NAMALWA (cell line): ENCODE data around the gene NUAK2.
"Not testable (repeated sequence)": the region's sequence is repeated elsewhere in the genome, so short reads cannot be mapped to it uniquely, and the experiment has no call there.

Source experiments
- DNase-seq: peaks from one replicate; pipeline ENCODE4 v3.0.0-alpha.2; 2015; ENCODE audit warnings: low spot score

NUAK2 gene

DNA sequence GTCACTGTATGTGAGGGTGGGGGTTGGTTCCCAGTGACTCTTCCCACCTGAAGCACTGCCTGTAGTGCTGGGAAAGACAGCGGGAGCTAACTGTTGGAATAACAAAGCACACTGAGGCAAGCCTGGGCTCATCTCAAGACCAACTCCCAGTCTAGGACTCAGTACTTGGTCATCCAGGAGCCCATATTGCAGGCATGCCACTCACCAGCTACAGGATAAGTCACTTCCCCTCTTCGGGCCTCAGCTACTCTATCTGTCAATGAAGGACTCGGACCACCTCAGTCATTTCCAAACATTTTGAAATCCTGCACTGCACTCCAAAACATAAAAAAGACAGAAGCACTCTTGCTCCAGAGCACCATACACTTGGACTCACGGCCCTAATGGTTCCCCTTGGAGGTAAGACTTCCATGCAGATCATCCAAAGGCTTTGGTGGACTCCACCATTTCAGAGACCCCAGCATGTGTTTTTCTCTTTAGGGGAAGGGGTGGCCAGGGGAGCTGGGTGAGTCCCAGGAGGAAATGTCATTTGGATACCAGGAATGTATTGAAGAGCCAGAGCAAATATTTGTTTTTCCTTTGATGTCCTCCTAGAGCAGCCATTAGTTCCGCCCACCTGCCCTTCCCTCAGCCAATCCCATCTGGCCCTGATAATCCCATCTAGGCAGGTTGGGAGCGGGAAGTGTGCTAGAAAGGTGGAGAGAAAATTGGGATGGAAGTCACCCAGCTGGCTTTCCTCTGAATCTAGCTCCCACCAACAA is 3.1 kb downstream of the NUAK2 start:
- no peak for DNase-seq

DNA sequence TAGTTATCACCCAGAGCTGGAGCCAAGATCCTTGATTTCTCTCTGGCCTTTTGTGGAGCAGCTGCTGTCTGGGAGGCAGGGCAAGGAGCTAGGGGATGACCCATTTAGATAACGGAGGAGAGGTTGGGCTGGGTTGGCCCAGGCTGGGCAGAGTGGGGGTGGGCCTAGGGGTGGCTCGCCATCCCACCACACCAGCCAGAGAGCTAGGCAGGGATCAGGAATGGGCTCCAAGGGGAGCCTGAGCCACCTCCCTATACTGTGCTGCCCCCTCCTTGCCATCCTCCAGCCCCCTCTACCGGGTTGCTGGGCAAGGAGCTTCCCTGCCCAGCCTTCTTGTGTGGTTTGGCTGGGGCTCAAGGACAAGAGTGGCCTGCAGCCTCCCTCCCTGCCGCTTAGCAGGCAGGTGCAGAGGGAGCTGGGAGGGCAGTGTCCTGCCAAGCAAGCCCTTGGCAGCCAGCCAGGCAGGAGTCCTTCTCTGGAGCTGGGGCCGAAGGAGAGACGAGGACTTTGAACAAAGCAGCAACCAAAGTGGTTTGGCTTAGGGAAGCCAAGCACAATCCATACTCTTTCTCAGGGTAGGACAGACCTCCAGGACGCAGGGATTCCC is 4.1 kb downstream of the NUAK2 start:
- no peak for DNase-seq

DNA sequence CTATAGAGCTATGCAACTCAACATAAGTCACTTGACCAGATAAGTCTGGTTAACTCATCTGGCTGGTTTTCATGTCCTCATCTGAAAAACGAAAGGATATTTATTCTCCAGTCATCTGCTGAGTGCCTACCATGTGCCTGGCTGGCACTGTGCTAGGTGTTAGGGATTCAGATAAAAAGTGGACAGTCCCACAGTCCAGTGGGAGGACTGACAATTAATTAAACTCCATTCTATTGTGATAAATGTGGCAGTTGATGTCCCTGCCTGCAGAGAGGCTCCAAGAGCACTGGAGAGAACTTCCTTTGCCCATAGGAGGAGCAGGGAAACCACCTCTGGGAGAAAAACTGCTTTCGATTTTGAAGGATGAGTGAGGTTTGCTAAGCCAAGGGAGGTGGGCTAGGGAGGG is 5.4 kb downstream of the NUAK2 start:
- no peak for DNase-seq

DNA sequence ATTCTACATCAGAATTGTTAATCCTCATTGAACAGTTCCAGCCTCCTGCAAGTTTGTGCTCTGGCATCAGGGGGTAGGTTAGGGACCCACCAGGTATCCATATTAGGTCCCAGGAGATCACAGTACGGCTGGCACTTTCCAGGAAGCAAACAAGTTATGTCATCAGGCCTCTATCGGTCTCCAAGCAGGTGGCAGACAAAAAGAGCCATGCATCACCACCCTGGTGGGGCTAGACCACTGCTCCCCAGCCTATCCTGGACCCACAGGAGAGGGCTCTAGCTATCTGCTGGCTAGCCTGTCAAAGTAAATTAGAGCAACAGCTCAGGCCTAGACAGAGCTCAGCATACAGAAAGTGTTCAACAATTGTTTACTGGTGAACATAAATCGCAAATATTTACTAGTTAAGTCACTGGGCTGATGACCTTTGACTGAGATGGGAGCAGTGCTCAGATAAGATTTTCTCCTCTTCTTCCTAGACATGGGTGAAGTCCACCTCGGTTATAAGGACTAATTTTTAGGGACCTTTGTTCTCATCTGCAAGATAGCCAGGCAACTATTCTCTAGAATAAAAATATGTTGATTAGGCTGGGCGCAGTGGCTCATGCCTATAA is 6.4 kb downstream of the NUAK2 start:
- DNase-seq, result peak; percentile 62

DNA sequence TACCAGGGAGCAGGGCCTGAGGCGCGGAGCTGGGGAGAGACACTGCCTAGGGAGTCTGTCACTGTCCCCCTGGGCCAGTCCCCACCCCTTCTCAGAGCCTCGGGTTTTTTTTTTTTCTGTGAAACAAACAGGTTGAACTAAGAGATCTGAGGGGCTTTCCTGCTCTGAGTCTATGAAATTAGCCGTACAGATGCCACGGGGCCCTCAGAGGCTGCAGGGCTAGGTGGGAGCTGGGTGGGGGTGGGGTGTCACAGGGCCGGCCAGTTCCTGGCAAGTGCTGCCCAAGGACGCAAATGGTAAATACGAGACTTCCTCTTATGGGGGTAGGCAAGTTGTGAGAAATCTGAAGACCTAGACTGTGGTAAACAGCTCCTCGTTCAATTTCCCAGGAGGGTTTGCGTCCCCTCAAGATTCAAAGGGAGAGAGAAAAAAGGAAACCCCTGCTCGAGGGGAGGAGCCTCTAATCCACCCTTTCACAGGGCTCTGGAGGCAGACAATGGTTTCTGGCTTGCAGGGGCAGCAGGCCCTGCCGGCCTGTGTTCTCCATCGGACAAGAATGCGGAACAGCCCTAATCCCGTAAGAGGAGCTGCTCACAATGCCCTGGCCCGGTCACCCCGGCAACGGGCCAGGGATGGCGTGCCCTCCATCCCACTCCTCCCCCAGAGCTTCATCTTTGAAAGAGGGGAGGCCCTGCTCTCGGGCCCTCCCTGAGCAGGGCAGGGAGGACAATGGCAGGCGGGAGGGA is 7.8 kb downstream of the NUAK2 start:
- peak; percentile 82 for DNase-seq

DNA sequence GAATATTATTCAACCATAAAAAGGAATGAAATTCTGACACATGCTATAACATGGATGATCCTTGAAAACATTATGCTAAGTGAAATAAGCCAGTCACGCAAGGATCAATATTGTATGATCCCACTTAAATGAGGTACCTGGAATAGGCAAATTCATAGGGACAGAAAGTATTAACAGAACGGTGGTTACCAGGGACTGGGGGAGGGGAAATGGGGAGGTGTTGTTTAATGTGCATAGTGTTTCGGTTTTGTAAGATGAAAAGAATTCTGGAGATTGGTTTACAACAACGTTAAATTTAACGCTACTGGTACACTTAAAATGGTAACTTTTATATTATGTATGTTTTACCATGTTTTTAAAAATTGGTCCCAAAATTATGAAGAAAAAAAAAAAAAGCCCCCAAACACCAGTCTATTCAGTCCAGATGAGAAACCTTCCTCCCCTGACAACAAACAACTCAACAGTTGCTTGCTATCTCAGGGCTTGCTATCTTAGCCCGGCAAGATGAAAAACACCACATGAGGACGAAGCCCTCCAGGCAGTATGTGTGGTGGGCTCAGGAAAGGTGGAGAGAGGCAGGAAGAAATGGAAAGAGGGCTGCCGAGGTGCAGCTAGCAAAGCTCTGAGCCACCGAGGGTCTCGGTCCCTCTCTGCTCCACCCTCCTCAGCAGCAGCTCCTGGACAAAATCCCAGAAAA is 8.5 kb downstream of the NUAK2 start:
- DNase-seq, result no peak

DNA sequence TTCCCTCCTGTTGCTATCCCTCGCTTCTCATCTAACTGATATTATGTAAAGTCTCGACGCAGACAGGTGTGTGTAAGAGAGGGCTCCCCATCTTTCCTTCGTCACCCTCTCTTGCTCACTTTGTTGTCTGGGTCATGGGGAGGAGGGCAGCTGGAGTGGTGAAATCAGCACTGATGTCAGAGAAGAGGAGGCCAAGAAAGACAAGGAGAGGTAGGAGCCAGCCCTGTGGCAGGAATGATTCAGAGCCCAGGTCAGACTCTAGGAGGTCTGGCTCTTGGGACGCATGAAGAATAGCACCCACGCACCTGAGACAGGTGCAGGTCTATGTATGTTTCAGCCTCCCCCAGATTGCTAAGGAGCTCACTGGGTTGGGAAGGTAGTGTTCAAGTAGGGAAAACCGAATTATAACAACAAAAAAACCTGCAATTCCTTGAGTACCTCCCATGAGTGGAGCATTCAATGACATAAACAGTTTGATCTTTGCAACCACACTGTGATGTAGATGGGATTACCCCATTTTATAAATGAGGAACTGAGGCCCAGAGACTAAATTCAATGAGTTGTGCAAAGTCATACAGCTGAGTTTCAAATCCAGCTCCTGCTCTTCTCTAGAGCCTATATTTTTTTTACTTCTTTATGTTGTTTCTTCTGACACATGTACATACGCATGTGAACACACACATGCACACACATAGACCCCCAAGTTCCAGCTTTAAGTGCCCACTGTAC is 10.4 kb downstream of the NUAK2 start:
- no peak for DNase-seq

DNA sequence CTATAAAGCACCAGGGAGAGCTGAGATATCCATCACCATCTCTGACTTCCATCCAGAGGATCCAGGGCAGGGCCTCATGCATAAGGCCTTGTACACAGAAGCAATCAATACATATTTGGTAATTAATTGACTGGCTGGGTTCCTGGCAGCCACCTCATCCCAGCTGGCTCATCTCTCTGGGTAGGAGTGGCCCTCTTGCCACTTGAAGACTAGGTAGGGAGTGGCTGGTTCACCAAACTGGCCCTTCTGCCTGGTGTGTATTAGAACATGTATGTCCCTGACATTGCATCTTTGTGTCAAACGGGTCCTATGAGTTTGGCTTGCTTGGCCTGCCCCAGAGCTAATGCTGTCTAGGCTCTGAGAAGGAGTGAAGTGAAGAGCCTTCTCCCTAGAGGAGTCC is 11.8 kb downstream of the NUAK2 start:
- no peak for DNase-seq

DNA sequence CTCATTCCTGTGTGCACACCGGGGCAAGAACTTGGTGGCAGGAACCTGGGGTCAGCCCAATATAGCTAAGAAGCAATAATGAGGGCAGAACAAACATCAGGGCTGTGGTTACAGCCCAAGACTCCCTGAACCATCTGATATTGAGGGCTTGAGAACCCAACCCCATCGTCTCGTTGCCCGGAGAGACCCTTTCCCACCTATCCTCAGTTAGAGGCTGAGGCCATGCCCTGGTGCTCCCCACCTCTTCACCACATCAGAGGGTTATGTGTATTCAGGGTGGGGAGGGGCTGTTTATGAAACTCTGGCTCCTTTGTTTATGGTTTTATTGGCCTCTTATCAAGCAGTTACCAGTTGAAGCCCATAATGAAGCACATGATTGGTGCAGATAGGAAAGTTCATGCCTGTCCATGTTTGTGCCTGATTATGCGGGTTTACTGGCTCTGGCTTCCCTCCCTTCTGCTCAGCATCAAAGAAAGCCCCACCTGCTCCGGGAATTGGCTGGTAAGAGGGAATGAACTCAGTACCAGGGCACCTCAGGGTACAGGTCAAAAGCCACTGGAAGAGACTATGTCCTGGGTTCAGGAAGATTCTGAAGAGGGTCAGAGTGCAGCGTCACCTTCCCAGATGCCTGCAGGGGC is 14.5 kb downstream of the NUAK2 start:
- no peak for DNase-seq

DNA sequence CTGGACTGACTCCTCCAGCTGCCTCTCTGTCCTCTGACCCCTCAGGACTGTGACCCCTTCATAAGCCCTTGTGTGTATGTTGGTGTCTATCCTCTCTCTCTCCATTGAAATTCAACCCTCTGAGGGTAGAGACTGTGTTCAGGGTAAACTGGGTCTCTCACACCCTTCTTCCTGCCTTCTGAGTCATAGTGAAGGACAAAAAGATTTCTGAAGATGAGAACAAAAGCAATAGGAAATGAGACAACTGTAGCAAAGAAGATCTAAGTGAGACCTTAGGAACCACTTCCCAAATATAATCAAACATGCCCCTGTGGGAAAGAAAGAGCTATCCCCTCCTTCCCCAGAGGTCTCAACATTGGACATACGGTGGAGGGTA is 16.9 kb downstream of the NUAK2 start:
- no peak for DNase-seq

DNA sequence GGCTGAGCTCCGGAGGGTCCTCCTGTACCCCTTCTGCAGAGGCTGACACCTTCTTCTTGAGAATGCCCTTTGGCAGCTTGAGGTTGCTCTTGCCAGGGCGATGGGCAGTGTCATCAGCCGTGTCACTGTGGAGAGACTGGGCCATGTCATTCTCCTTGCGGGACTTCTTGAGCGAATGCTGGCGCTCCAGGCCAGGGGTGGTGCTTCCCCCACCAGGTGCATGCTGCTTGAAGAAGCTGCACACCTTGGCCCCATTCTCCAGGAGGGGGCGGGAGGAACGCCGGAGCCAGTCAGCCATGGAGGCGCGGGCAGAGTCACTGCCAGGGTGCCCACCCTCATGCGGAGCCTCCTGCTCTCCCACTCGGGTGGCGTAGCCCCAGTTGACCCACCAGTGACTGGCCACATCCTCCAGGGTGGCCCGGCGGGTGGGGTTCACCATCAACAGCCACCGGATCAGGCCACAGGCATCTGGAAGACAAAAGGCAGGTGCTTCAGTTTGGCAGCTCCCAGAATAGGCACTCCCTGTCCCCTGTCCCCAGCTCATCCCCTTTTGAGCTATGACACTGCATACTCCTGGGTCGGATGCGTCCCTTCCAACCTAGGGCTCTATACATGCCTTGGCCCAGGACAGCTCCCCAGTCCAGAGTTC is 17.4 kb downstream of the NUAK2 start:
- DNase-seq, result no peak

DNA sequence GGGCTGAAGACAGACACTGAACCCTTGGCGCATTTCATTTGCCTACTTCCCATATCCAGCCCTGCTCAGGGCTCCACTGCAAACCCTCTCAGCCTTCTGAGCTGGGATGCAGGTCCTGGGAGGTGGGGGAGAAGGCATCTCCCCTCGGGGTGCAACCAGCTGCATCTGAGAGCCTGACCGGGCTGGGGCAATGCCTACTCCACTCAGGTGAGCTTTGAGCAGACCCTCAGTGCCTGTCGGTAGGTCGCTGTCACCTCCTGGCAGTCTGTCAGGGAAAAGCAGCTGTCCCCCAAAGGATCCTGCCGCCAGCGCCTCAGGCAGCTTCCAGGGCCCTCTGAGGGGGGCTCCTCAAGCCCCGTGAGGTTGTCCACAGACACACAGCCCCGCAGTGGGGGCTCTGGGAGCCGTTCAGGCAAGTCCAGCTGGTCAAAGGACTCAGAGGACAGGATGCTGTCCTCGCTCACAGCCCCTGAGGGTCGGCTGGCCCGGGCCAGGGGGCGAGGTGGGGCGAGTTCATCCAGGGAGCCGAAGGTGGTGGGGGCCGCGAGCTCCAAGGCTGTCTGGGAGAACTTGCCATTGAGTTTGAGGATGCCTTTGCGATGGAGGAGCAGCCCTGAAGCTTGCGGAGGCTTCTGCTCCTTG is 18.2 kb downstream of the NUAK2 start:
- DNase-seq, result no peak

DNA sequence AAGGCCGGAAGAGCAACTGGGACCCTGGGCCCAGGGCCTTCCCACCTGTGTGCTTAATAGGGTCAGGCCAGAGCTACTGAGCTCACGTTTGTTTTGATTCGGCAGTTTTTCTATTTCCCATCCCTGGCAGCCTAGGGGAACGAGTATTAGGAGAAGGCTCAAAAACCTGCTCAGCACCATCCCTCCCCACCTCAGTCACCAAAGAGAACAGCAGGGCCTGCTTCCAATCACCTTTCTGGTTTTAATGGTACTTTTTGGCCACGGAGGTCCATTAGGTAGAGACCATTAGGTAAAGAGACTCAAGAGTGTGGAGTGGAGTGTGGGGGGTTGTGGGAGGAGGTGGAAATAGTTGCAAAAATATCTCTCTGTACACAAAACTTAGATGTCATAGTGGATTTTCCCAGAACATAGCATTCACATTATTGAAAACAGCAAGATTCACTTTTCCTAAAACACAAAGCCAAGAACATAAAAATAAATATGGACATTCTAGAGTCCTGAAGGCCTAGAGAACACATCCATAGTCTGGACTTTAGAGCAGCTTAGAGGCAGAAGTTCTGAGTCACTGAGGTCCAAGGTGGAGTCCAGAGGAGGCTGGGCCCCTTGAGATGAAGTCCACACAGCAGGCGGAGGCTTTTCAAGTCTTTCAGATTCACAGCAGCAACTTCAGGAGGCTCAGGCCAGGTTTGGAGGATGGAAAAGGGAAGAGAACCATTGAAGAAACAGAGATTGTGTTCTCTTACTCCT is 19.5 kb downstream of the NUAK2 start:
- no peak for DNase-seq

DNA sequence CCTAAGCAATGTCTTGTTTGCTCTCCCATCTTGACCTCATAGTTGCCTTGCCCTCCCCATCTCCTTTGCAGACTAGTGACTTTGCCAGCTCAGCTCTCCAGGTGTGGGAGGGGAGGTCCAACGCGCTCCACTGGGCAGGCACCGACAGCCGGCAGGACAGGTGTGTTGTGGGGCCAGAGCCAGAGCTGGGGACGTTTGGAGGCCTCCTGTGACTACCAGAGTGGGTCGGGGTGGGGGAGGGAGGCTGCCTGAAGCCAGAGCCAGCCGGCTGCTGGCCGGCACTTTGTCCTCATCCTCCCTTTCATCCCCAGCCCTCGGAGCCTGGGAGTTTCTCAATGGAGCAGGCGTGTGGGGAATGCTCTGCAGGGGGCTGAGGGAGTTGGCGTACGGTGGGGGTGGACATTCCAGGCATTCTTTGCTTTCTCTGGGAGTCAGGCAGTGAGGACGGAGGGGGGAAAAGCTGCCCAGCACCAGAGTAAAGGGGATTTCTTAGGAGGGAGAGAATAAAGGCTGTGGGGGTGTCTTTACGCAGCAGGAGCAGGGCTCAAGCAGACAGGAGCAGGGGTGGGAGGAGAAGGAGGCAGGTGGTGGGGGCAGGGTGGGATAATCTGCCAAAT is 20.2 kb downstream of the NUAK2 start:
- peak; percentile 67 for DNase-seq

DNA sequence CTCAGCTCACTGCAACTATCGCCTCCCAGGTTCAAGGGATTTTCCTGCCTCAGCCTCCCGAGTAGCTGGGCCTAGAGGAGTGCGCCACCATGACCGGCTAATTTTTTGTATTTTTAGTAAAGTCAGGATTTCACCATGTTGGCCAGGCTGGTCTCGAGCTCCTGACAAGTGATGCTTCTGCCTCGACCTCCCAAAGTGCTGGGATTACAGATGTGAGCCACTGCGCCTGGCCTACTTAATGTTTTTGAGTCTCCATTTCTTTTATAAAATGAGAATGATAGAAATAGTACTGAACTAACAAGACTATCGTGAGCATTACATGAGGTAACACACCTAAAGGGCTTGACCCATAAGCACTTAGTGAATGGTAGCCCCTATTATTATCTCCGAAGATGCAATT is 21.4 kb downstream of the NUAK2 start:
- DNase-seq, result no peak

DNA sequence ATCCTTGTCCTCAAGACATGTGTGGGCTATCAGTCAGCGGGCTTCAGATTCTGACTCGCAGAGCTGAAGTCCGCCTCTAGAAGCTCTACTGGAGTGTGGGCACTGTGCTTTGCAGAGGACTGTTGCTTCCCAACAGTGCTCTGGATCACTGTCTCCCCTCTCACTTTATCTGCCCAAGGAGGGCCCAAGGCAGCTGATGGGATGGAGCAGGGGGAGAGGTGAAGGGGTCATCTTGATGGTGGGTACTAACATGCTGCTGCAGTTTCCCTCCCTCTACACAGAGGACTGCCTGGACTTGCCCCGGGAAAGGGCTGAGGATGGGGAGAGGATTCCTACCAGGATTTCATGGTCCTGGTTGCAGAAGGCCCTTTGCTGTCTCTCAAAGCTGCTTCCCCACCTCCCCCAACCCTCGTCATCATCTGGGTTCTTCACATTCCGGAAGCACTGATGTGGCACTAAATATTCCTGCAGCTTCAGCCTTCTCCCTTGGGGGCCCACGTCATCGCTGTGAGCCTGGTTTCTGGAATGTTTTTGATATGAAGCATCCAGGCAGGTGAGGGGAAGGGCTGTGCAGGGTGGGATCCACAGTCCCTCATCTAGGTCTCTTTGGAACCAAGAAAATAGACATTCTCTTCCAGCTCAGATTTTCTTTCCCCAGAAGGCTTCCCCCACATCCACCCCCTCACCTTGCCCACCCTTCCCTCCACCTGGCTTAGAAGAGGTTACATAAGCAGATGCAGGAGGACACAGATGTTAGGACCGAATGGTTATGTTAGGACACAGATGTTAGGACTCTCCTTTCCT is 23.2 kb downstream of the NUAK2 start:
- no peak for DNase-seq

DNA sequence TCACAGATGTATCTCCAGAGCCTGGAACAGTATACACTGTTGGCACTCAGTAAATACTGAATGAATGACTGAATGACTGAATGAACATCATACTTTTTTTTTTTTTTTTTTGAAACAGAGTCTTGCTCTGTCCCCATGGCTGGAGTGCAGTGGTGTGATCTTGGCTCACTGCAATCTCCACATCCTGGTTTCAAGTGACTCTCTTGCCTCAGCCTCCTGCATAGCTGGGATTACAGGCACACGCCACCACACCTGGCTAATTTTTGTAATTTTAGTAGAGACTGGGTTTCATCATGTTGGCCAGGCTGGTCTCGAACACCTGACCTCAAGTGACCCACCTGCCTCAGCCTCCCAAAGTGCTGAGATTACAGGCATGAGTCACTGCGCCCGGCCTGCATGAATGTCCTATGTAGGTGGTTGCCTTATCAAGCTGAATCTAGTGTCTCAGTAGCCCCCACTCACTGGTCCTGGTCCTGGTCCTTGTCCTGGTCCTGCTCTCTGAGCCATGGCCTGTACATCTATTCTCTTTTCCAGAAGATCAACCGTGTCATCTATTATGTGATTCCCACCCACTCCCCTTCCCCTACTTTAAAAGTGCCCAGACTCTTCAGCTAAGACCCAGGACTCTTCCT is 23.9 kb downstream of the NUAK2 start:
- not testable (repeated sequence) for DNase-seq

DNA sequence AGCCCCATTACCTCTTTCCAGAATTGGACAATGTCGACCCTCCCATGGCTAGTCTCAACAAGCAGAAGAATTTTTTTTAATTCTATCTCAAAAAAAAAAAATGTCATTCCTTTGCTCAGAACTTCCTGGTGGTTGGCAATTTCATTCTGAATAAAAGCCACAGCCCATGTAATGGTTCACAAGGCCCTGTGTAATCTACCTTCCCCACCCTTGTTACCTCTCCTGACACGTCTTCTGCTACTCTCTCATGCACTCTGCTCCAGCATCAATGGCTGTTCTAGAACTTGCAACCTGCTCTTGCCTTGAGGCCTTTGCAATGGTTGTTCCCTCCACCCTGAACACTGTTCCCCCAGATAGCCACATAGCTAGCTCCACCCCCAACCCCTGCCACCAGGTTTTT is 25.4 kb downstream of the NUAK2 start:
- DNase-seq, result no peak
